Measurements from ENCODE around the gene NEAT1.

DNA sequence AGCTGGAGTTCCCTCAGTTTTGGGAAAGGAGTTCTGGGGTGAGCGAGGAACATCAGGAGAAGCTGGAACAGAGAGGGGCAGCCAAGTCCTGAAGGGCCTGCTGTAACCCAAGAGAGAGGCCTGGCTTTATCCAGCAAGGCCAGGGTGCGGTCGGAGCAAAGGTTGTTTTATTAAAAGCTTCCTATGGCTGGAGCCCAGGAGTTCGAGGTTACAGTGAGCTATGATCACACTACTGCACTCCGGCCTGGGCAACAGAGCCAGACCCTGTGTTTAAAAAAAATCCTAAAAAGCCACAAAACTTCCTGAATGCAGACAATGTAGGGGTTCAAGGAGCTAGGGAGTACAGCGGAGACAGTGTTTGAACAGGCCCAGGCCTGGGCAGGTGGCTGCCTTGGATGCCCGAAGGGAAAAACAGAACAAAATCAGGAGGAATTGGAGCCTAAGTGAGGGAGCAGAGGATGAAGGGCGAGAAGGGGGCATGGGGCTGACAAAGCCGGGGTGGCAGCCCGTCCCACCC, 54.1 kb downstream of the NEAT1 start:
- no peak for TF ChIP-seq POLR2A (IDR thresholded peaks at IDR 0.05; ENCODE audit: low read depth)
- TF ChIP-seq, protein P1, sequence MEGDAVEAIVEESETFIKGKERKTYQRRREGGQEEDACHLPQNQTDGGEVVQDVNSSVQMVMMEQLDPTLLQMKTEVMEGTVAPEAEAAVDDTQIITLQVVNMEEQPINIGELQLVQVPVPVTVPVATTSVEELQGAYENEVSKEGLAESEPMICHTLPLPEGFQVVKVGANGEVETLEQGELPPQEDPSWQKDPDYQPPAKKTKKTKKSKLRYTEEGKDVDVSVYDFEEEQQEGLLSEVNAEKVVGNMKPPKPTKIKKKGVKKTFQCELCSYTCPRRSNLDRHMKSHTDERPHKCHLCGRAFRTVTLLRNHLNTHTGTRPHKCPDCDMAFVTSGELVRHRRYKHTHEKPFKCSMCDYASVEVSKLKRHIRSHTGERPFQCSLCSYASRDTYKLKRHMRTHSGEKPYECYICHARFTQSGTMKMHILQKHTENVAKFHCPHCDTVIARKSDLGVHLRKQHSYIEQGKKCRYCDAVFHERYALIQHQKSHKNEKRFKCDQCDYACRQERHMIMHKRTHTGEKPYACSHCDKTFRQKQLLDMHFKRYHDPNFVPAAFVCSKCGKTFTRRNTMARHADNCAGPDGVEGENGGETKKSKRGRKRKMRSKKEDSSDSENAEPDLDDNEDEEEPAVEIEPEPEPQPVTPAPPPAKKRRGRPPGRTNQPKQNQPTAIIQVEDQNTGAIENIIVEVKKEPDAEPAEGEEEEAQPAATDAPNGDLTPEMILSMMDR (IDR thresholded peaks at IDR 0.05), result no peak

All from esophagus muscularis mucosa (tissue), 3 donors.